ENCODE data around the gene PGGT1B.

The PGGT1B gene

DNA sequence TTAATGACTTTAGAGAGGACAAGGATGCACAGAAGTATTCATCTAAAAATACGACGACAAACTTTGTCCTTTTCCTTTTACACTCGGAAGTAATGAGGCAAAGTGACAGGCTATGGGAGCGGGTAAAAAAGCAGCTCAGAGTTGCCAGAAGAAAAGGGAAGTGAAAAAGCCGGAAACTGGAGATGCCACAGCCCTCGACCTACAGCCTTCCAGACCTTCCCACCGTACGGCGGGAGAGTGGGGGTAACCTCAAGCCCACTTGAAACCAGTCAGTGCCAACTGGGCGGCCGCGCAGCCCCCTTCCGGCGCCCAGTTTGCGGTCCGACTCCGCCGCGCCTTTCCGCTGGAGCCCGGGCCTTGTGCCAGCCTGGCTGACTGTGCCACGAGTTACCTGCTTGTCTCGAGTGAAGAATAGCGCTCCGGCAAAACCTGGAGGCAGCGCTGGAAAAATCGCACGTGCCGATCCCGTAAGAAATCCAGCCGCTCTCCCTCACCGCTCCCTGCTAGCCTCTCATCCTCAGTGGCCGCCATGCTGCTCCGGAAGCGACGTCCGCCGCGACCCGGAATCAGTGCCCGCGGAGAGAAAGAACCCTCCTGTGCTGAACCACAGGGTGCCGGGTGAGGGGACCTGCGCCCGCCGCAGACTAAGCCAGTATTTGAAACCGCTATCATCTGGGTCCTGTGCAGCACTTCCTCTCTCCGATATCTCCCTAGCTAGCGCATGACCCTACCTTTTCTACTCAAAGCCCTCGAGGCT lies at the start of gene PGGT1B:
Gene PGGT1B (minus strand): TSS at position 557 of the 757 bp plus-strand sequence. CDS start 26 bp downstream, at position 531.
- DNase-seq: peak; percentile 64

GRCh38 chr5:115309751-115310370 lies 47.2 kb upstream of the PGGT1B start:
- DNase-seq: no peak

- no peak for DNase-seq
These were observed 46.1 kb upstream of the PGGT1B start for GRCh38 chr5:115308815-115309214.

- no peak for DNase-seq
These were observed 43.4 kb upstream of the PGGT1B start for GRCh38 chr5:115306011-115306536.

DNA sequence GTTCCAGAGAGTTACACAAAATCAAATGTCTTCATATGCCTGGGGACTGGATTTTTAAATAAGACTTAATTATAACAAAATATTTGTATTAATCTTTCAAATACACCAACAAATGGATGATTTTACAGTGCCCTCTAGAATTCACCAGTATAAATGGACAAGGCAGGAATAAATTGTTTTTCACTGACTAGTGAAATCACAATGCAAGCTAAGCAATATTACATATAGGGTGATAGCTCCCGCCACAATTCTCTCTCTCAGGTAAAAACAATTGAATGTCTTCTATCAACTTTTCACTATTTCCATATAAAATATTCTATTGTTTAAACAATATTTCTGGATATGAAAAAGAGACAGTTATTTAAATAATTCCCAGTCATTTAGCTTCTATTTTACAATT lies 41.8 kb upstream of the PGGT1B start:
- no peak for DNase-seq

DNA sequence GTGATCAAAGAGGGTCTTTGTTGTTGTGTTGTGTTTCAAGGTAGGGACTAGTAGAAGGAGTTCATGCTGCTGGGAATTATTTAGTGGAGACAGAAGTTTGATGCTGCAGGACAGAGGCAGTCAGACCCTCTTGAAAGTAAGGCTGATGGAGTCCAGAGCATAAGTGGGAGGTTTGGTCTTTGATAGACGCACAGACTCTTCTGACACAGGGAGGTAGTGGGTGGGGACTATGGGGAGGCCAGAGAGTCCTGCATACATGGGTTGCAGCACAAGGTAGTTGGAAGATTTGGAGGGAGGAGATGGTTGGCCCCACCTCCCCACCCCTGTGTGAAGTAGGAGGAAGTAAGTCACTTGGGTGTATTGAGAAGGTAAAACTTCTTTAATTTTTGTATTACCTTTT lies 36.1 kb upstream of the PGGT1B start:
- no peak for DNase-seq

DNA sequence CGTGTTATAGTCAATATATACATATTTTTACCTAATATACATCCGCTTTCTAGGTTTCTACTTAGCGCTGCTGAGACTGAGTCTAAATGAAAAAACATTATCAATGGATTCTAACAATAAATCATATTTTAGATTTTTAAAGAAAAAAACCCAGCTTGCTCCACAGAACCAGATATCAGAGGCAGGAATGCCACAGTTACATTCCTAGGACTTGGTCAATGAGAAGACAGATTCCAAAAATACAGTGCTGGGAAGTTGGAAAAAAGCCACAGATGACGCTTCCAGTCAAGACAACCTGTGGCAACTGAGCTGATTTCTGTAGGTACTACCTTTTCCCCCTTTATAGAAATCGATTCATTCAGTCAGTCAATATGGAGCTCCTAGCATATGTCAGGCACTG lies 34.4 kb upstream of the PGGT1B start:
- DNase-seq: no peak

GRCh38 chr5:115296124-115297022 lies 33.7 kb upstream of the PGGT1B start, which contains the start of gene CCDC112:
Gene CCDC112 (minus strand): TSS chr5:115296654. CDS start chr5:115296543, 111 bp downstream.
- peak; percentile 41 for DNase-seq

DNA sequence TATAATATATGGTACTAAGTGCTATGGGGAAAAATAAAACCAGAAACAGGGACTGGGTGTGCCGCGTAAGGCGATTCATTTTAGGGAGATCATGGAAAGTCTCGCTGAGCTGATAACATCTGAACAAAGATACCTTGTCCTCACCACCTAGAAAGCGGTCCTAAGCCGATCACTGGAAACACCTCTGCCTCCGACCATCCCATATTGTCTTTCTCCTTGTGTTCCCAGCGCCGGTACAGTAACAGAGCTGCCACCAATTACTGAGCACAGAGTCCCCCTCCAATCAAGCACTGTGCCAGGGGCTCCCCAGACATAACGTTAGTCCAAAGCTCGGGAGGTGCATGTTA lies 33.1 kb upstream of the PGGT1B start:
- no peak for DNase-seq

GRCh38 chr5:115291397-115291796 lies 28.7 kb upstream of the PGGT1B start:
- no peak for DNase-seq

DNA sequence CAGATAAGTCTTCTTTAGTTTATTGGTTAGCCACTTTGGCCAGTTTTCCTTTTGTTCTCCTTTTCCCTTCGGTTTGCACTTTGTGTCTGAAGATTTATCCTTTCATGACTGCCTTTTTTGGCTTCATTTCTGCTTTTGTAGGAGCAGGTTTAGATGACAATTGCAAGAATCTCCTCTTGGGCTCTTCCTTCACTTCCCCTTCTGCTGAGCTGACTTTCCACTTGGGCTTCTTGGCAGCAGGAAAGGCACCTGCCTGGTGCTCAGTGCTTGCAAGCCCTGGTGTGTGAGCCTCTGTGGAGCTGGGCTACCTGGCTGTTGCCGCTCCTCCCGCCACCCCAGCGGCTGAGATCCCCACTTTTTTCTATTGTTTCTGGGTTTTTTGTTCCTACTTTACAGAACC lies 26.4 kb upstream of the PGGT1B start:
- no peak for DNase-seq

GRCh38 chr5:115284021-115284420 lies 21.3 kb upstream of the PGGT1B start:
- DNase-seq: no peak

DNA sequence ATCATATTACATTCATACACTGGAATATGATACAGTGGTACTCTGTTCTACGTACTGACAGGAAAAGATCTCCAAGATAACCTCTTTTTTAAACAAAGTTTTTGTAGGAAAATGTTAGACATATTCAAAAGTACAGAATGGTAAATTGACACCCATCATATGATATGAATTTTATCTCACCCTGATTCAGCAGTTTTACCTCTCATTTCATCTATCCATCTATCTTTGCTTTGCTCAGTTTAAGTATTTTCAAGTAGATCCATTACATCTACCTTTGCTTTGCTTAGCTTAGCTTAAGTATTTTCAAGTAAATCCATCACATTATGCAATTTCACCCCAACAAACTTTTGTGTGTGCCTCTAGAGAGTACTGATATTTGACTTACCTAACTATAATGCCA lies 19.5 kb upstream of the PGGT1B start:
- no peak for DNase-seq

DNA sequence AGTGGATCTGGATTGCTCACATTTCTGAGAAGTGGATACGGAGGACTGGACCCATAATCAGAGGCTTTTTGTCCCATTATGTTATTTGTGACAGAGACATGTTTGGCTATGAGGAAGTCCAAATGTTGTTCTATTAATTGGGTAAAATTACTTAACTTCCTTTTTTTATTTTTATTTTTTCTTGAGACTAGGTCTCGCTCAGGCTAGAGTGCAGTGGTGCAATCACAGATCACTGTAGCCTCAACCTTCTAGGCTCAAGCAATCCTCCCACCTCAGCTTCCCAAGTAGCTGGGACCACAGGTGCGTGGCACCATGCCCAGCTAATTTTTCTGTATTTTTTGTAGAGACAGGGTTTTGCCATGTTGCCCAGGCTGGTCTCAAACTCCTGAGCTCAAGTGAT lies 11.9 kb upstream of the PGGT1B start:
- no peak for DNase-seq

- no peak for DNase-seq
These were observed 9.8 kb upstream of the PGGT1B start for GRCh38 chr5:115272297-115272958.

- DNase-seq: no peak
These were observed 8.8 kb upstream of the PGGT1B start for GRCh38 chr5:115271295-115272050.

- no peak for DNase-seq
These were observed 4.9 kb upstream of the PGGT1B start for GRCh38 chr5:115267617-115268016.

GRCh38 chr5:115265220-115265619 lies 2.5 kb upstream of the PGGT1B start:
- DNase-seq: no peak

GRCh38 chr5:115264786-115265185 lies 2.1 kb upstream of the PGGT1B start:
- DNase-seq: no peak

GRCh38 chr5:115263078-115263380 lies 352 bp upstream of the PGGT1B start:
- no peak for DNase-seq

- no peak for DNase-seq
These were observed 711 bp downstream of the PGGT1B start for GRCh38 chr5:115262011-115262320.

DNA sequence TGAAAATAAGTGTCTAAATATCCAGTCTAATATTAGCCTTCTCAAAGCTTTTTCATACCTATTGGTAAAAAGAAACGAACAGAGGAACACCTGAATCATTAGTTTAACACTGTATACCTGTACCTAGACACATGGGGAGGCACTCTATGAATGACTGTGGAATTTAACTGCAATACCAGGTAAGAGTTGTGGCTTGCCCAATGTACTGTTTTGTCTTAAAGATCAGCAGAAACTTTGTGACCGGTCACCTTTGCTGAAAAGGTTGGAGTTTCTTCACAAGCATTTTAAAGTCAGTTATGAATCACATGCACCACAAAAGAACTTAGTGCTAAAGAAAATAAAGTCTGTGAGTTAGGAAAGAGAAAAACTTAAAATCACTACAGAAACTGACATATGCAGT lies 2.4 kb downstream of the PGGT1B start:
- DNase-seq: no peak
